HCEC 1CT (cell line): ENCODE results near the gene DMXL1.

Source experiments
- DNase-seq: peaks from one replicate; pipeline ENCODE4 v3.0.0-alpha.2; 2017

DMXL1 gene

GRCh38 chr5:119271758-119272730, 201.2 kb downstream of the DMXL1 start:
- DNase-seq: no peak

DNA sequence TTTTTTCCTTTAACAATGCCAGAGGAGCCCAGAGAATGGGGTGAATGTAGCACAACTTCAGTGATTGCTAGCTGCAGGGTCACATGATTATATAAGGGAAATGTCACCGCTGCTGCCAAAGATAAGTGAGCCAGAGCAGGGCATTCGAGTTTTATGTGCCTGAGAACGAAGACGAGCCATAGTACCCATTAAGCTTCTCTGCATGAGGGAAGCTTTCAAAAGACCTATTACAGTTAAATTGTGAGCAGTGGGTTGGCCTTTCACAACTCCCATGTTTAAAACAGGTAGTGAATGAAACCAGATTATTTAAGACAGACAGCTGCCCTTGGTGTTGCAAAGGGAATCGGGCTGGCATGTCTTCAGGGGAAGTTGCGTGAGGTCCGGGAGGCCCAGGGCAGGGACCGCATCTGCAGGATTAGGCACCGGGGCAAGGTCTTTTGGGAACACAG, 202.5 kb downstream of the DMXL1 start:
- DNase-seq: no peak

DNA sequence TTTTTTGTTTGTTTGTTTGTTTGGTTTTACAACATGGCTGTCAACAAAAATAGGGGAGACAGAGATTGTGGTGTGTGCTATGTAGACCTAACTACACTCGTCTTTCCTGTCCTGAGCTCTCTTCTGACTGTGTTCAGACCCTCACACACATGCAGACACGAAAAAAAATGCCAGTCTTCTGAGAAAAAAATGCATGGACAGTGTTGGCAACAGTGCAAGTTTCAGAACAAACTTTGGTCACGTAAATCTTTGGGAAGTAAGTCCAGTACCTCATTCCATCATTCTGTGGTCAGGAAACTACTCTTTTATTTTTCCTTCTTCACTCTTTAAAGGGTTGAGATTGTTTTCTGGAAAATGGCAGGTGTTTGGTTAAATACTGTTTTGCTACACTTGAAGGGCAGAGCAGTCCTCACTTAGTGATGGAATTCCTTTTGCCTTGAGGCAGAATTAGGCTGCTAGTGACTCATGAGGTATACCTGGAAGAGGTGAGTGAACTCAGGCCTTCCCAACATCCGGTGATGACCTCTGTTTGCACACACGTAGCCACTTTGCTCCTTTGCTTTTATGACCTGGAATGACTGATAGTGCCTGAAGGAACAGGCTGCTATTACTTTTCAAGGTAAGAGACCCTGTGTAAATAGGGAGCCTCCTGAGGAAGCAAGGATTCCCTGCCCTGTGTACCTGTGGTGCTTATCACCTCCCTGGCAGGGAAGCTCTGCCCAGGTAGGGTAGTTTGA, 203.3 kb downstream of the DMXL1 start:
- DNase-seq: no peak

DNA sequence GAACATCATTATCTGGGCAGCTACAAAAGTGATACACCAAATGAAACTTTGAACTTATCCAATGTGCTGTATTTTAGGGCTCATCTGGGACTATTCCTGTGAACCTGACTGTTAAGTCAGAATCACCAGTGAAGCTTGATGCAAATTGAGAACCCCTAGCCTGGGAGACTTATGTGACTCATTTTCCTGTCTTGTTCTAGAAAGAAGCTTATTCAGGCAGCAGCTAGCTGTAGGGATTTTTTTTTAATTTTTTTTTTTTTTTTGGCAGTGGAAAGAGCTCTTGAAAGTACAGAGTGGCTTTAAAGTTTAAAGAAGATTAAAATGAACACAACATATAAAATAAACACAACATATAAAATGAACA, 203.9 kb downstream of the DMXL1 start:
- DNase-seq: peak; percentile 70

DNA sequence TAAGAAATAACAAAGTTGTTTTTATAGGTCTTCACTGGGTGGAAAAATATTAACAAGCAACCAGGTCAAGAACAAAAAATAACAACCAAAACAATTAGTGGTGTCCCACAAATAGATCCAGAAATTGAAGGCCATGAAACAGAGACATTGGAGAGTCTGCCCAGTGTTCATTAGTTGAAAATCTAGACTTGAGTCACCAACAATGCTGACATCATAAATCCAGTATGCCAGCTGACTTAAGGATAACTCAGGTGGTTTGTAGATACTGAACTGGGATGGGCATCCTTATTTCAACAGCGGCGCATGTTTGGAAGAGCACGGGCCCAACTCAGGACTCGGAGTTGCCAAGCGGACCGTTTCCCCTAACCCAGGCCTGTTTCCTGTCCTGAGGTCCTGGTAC, 204.3 kb downstream of the DMXL1 start:
- peak; percentile 42 for DNase-seq

GRCh38 chr5:119275601-119276173, 204.8 kb downstream of the DMXL1 start:
- no peak for DNase-seq

GRCh38 chr5:119276978-119277377, 206.1 kb downstream of the DMXL1 start:
- DNase-seq: no peak

- DNase-seq: no peak
These were observed 208.2 kb downstream of the DMXL1 start for GRCh38 chr5:119279093-119279492.

GRCh38 chr5:119280380-119280779, 209.5 kb downstream of the DMXL1 start:
- DNase-seq: no peak

GRCh38 chr5:119282628-119283027, 211.7 kb downstream of the DMXL1 start:
- DNase-seq: no peak

GRCh38 chr5:119284031-119284430, 213.1 kb downstream of the DMXL1 start:
- no peak for DNase-seq

- DNase-seq: no peak
These were observed 214.4 kb downstream of the DMXL1 start for GRCh38 chr5:119285070-119285916.

GRCh38 chr5:119286511-119287488, 215.9 kb downstream of the DMXL1 start:
- no peak for DNase-seq

DNA sequence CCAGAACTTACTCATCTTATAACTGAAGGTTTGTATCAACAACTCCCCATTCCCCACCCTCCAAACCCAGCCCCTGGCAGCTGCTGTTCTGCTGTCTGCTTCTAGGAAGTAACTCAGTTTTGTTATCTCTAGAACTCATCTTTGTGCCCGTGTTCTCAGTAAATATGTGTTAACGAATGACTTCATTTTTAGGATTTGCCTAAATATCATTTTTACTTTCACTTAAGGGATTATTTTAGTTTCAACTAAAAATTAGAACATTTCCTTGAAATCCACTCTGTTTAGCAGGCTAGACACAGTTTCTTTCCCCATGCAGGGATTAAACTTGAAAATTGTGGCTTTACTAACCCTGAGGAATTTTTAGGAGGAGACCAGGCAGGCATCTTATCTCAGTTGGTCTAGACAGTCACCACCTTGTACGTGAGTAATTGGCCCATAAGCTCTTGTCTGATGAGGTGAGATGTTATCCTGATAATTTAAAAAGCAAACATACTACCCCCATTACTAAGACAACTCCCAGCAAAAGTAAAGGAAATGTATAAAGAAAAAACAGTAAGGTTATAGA, 216.7 kb downstream of the DMXL1 start:
- no peak for DNase-seq

DNA sequence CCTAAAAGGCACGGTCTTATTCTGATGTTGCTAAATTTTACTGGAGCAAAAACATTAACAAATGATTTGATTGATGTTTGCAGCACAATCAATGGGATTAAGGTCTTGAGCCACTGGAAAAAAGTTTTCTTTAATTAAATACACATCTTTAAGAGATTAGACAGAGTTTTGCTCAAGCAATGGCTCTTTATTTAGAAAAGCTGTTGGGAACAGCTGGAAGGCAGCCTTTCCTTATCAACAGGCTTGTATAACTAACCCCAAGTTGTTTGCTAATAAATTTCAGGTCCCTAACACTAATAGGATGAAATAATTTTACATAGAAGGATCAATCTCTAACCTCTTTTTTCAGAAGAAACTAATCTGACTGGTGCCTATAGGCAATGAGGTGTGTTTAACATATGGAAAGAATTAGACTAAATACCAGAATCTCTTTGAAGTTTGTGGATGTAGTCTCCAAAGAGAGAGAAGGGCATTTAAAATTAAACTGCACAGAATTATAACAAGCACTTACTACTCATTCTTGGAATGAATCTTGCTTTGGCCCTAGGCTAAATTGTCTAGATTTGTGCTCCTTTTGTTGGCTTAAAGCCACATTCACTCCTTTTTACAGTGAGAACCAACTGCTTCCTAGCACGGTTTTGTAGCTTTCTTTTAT, 217.6 kb downstream of the DMXL1 start:
- DNase-seq: no peak

DNA sequence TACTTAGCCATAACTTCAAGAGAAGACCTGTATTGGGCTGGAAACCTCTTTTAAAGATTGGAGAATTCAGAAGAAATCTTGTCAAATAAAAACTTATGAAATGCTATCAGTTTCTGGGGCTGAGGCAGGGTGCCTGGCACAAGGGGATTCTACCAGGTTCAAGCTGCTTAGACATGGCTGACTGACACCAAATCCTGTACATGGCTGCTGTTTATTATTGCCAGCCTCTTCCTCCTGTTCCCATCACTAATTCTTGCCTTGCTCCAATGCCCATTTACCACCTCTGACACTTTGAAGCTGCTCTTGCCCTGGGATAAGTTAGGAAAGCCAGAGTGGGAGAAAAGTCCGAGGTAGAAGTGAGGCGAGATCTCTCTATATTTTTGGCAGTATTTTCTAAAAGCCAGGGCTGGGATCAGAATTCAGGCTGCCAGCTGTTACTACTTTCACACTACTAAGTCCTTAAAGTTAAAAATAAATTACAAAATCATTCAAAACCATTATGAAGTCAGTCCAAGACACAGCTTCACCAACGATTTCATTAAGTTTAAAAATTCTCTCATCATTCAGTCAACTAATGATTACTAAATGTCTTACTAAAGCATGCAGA, 218.7 kb downstream of the DMXL1 start:
- no peak for DNase-seq

GRCh38 chr5:119290161-119290569, 219.3 kb downstream of the DMXL1 start:
- DNase-seq: no peak

GRCh38 chr5:119290607-119291006, 219.7 kb downstream of the DMXL1 start:
- no peak for DNase-seq

- no peak for DNase-seq
These were observed 220.2 kb downstream of the DMXL1 start for GRCh38 chr5:119291056-119291455.

GRCh38 chr5:119291877-119292276, 221.0 kb downstream of the DMXL1 start:
- DNase-seq: no peak
